ENCODE measurements around the gene FGD4. TPM values are rescaled to one million over a fixed set of nuclear protein-coding genes. Genes with fewer than 3 reads are reported as not detected.

Gene FGD4
- total and polyA plus RNA-seq, 2 of the 4 experiments (the other 2 are of a cell fraction) = 2.1 to 8.8 TPM

GRCh38 chr12:32644431-32644830 is 245.1 kb downstream of the FGD4 start:
- ATAC-seq (ENCODE audit: low read depth) = no peak
- H3K27me3 ChIP-seq (ENCODE audit: control insufficient read depth, insufficient read depth, low read length) = no peaks in the 10 kb centered on the region
- in situ Hi-C loops (cut with MboI; ENCODE audit: low sequenced_read_pairs) = no loop called here
- POLR2A ChIA-PET (ENCODE audit: unreplicated experiment) = no interaction called here
- H2BK120ac ChIP-seq (ENCODE audit: low read depth, low read length) = no peak overlapping the region
- no peak overlapping the region for H3K23ac ChIP-seq (ENCODE audit: low read depth, low read length)
- dilution Hi-C loops (cut with HindIII; ENCODE audit: low sequenced_read_pairs, unreplicated experiment) = no loop called here
- no peak for DNase-seq
- no peak overlapping the region for H3K14ac ChIP-seq (replicated peaks; ENCODE audit: low read depth, low read length)
- no peak overlapping the region for H2AK9ac ChIP-seq (replicated peaks; ENCODE audit: low read depth, low read length, poor library complexity)
- H3K4me1 ChIP-seq (ENCODE audit: control insufficient read depth, insufficient read depth, low read length) = no peaks in the 10 kb centered on the region
- no peak overlapping the region for H4K8ac ChIP-seq (ENCODE audit: low read depth in 2 of 2, low read length in 2 of 2)
- no peaks in the 10 kb centered on the region for H3K9me3 ChIP-seq (ENCODE audit: control insufficient read depth, insufficient read depth, low read length)
- H3K36me3 ChIP-seq (ENCODE audit: control insufficient read depth, insufficient read depth, low read length) = peaks cover 8% of the 10 kb centered on the region
- H3K9me1 ChIP-seq (ENCODE audit: insufficient read depth, low read length) = peaks cover 2% of the 10 kb centered on the region; the same call in 1 of the 2 replicates
- no peak overlapping the region for H2BK15ac ChIP-seq (ENCODE audit: low read depth, low read length)
- H3K4me3 ChIP-seq (ENCODE audit: insufficient read depth, low read depth, low read length) = no peak overlapping the region
- no peaks in the 10 kb centered on the region for H4K20me1 ChIP-seq (ENCODE audit: insufficient read depth, low read length)
- intact Hi-C loops (cut with micrococcal nuclease) = no loop called here
- no peak overlapping the region for H4K91ac ChIP-seq (ENCODE audit: insufficient read depth, low read depth, low read length)
- H3K56ac ChIP-seq (ENCODE audit: extremely low read depth, insufficient read depth, low read length) = no peak overlapping the region
- CTCF ChIA-PET = no interaction called here
- H2BK5ac ChIP-seq (ENCODE audit: low read depth, low read length, poor library complexity, severe bottlenecking) = no peak overlapping the region
- no peak overlapping the region for H3K27ac ChIP-seq (ENCODE audit: insufficient read depth, low read length)
- WGBS, 2 experiments (ENCODE audit: extremely low coverage in 2 of 2, insufficient read length in 1 of 2) = no CpG with 5 or more reads among the region's 2 CpGs
- no peak overlapping the region for H3K4me2 ChIP-seq (ENCODE audit: low read depth, low read length)
- H2AFZ ChIP-seq (replicated peaks; ENCODE audit: low read length, poor library complexity) = no peak overlapping the region
- H3K79me1 ChIP-seq (ENCODE audit: low read depth in 1 of 2, low read length in 2 of 2) = no peaks in the 10 kb centered on the region
- H4K5ac ChIP-seq (ENCODE audit: low read depth, low read length) = no peak overlapping the region
- BruUV-seq (replicated peaks) = no TSS peak
- H3K4ac ChIP-seq (ENCODE audit: low read depth, low read length) = no peak overlapping the region
- H2AK5ac ChIP-seq (ENCODE audit: low read depth, low read length) = no peak overlapping the region
- no peak overlapping the region for H3K9ac ChIP-seq (ENCODE audit: low read depth, low read length)
- H2BK20ac ChIP-seq (ENCODE audit: low read depth, low read length) = no peak overlapping the region
- no peak overlapping the region for H3K18ac ChIP-seq (ENCODE audit: low read depth, low read length)
- TF ChIP-seq FOS (IDR thresholded peaks at IDR 0.05; ENCODE audit: low read depth, low read length) = no peak
- no peak for TF ChIP-seq CEBPB (IDR thresholded peaks at IDR 0.05; ENCODE audit: low read depth, low read length)
- no peak for TF ChIP-seq RAD21 (IDR thresholded peaks at IDR 0.05; ENCODE audit: low read length)
- TF ChIP-seq CHD1 (IDR thresholded peaks at IDR 0.05; ENCODE audit: low read depth, low read length) = no peak
- no peak for TF ChIP-seq SMC3 (IDR thresholded peaks at IDR 0.05; ENCODE audit: low read depth, low read length)
- TF ChIP-seq MAZ (IDR thresholded peaks at IDR 0.05; ENCODE audit: borderline replicate concordance, low read depth, low read length) = no peak
- TF ChIP-seq CTCF (conservative IDR thresholded peaks at IDR 0.05; ENCODE audit: low read depth, low read length) = no peak
- no peak for TF ChIP-seq RFX5 (IDR thresholded peaks at IDR 0.05; ENCODE audit: low read depth, low read length)
- no peak for TF ChIP-seq MAFK (IDR thresholded peaks at IDR 0.05; ENCODE audit: low read depth, low read length)
- no peak for TF ChIP-seq POLR2A (IDR thresholded peaks at IDR 0.05; ENCODE audit: low read depth, low read length)
- TF ChIP-seq MXI1 (IDR thresholded peaks at IDR 0.05; ENCODE audit: borderline replicate concordance, low read depth, low read length) = no peak

Measured in IMR-90 (cell line).